NB4 (cell line): Measurements from ENCODE around the gene GCK.
A peak's percentile ranks its signal among the peaks of the same experiment; 100 is the strongest.

Source experiments
- DNase-seq: peaks from one replicate; pipeline ENCODE4 v3.0.0; 2010; ENCODE audit warnings: low read depth
- H3K4me3 ChIP-seq: one replicate; pipeline ENCODE4 v1.5.1; 2011; ENCODE audit warnings: mild to moderate bottlenecking, low read depth, low read length, moderate library complexity
- MYC ChIP-seq: IDR thresholded peaks from 2 replicates; pipeline ENCODE4 v1.6.1; 2011; ENCODE audit warnings: low read depth, low read length
- POLR2A ChIP-seq: IDR thresholded peaks from 2 replicates; pipeline ENCODE4 v1.6.1; 2011; ENCODE audit warnings: mild to moderate bottlenecking; ENCODE audit not compliant: insufficient read length; ENCODE audit errors: extremely low read depth
- TF ChIP-seq, protein P1 (sequence below): IDR thresholded peaks from one replicate; pipeline ENCODE4 v1.5.1; 2012; ENCODE audit warnings: low read depth, low read length
- TF ChIP-seq, protein P2 (sequence below): IDR thresholded peaks from 2 replicates; pipeline ENCODE4 v1.6.1; 2011; ENCODE audit warnings: low read depth, low read length

The GCK gene

DNA sequence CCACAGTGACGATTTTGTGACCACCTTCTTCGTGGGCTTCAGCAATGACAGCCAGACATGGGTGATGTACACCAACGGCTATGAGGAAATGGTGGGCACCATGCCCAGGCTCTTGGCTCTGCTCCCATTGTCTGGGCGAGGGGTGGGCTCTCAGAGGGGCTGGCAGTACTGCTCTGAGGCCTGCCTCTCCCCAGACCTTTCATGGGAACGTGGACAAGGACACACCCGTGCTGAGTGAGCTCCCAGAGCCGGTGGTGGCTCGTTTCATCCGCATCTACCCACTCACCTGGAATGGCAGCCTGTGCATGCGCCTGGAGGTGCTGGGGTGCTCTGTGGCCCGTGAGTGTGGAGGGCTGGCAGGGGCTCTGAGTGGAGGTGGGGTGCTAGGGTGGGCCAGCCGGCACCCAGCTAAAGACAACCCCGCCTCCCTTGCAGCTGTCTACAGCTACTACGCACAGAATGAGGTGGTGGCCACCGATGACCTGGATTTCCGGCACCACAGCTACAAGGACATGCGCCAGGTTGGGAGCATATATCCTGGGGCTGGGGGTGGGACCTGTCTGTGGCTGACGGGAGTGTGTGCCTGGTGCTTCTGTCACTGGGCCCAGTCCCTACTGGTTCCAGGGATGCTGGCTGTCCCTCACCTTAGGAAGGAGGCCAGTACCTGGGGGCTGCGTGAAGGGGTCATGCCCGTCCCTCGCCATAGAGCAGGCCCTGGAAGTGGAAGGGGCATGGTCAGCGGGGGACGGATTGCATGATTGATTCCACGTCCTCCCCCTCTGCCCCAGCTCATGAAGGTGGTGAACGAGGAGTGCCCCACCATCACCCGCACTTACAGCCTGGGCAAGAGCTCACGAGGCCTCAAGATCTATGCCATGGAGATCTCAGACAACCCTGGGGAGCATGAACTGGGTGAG is 78.3 kb downstream of the GCK start:
- H3K4me3 ChIP-seq, result no peak overlapping the region
- no peak for DNase-seq
- TF ChIP-seq MYC (no peak), POLR2A (no peak)
- TF ChIP-seq, protein P1, sequence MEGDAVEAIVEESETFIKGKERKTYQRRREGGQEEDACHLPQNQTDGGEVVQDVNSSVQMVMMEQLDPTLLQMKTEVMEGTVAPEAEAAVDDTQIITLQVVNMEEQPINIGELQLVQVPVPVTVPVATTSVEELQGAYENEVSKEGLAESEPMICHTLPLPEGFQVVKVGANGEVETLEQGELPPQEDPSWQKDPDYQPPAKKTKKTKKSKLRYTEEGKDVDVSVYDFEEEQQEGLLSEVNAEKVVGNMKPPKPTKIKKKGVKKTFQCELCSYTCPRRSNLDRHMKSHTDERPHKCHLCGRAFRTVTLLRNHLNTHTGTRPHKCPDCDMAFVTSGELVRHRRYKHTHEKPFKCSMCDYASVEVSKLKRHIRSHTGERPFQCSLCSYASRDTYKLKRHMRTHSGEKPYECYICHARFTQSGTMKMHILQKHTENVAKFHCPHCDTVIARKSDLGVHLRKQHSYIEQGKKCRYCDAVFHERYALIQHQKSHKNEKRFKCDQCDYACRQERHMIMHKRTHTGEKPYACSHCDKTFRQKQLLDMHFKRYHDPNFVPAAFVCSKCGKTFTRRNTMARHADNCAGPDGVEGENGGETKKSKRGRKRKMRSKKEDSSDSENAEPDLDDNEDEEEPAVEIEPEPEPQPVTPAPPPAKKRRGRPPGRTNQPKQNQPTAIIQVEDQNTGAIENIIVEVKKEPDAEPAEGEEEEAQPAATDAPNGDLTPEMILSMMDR, result no peak
- TF ChIP-seq, protein P2, sequence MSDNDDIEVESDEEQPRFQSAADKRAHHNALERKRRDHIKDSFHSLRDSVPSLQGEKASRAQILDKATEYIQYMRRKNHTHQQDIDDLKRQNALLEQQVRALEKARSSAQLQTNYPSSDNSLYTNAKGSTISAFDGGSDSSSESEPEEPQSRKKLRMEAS, result no peak

DNA sequence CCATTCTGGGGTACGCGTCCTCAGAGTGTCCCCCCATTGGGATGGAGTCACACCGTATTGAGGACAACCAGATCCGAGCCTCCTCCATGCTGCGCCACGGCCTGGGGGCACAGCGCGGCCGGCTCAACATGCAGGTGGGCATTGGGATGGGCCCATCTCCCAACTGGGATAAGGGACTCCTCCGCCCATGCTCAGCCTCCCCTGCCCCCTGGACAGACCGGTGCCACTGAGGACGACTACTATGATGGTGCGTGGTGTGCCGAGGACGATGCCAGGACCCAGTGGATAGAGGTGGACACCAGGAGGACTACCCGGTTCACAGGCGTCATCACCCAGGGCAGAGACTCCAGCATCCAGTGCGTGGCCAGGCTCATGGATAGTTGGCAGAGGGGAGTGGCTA is 79.2 kb downstream of the GCK start:
- H3K4me3 ChIP-seq, result no peak overlapping the region
- no peak for DNase-seq
- TF ChIP-seq MYC (no peak), POLR2A (no peak)
- TF ChIP-seq, protein P2, result no peak
- TF ChIP-seq, protein P1, result no peak

DNA sequence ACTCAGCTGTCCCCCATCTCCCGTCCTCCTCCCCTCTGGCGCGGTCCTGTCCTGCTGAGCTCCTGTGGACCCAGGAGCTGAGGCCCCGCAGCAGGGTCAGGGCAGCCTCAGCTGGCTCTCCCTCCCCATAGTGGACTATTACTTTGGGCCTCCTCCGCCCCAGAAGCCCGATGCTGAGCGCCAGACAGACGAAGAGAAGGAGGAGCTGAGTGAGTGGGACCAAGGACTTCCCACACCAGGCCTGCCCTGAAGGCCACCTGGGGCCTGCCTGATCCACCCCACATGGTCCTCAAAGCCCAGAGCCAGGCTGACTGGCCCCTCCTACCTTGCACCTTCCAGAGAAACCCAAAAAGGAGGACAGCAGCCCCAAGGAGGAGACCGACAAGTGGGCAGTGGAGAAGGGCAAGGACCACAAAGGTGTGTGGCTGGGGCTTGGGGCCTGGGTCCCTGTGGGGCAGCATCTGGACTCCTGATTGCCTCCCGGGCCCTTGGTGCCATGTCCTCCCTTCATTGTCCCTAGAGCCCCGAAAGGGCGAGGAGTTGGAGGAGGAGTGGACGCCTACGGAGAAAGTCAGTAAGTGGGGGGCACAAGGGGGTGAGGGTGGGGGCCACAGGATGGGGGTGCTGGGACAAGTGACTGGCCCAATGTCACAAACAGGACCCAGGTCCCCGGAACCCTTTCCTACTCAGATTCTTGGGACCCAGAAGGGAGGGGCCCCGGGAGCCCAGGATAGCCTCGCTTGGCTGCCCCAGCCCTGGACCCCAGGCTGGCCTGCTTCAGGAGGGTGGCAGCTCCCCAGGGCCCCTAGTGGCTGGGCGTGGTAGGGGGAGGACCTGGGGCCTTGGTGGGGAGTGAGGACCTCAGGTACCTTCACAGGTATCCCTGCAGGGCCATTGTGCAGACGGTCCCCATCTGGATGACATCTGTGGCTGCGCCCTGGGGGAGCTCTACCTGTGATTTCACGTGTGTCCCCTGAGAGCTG is 80.2 kb downstream of the GCK start:
- no peak overlapping the region for H3K4me3 ChIP-seq
- no peak for DNase-seq
- TF ChIP-seq, protein P1, result peak; percentile 39
- no peak for TF ChIP-seq MYC

DNA sequence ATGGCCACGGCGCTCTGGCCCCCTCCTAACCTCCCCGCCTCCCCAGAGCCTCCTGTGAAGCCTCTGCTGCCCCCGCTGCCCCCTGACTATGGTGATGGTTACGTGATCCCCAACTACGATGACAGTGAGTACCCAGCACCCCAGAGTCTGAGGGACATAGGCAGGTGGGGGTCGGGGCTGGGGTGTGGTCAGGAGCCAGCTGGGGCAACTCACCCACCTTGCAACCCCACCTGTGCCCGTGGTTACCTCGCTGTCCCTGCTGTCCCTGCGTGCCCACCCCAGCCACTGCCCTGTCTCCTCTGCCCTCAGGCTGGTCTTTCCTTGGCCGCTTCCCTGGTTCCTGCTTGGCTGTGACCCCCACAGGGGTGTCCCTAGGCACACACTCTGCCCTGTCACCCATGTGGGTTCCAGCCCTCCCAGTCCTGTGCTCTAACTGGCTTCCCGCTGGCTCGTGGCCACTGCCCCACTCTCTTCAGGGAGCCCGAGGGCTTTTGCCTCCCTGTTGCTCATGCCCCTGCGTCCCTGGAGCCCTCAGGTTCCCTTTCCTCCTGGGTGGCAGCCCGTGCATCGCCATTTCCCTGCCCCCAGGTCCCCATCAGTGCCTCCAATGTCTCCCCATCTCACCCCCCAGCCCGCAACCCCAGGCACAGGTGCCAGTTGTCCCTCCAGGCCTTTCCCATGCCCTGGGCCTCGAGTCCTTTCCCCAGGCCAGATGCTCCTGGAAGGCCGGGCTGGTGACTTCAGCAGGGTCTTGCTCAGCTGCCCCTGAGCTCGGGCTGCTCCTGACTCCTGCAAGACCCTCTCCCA is 81.1 kb downstream of the GCK start:
- no peak for DNase-seq
- TF ChIP-seq POLR2A (no peak), MYC (no peak)
- TF ChIP-seq, protein P2, result no peak
- TF ChIP-seq, protein P1, result no peak
- no peak overlapping the region for H3K4me3 ChIP-seq

DNA sequence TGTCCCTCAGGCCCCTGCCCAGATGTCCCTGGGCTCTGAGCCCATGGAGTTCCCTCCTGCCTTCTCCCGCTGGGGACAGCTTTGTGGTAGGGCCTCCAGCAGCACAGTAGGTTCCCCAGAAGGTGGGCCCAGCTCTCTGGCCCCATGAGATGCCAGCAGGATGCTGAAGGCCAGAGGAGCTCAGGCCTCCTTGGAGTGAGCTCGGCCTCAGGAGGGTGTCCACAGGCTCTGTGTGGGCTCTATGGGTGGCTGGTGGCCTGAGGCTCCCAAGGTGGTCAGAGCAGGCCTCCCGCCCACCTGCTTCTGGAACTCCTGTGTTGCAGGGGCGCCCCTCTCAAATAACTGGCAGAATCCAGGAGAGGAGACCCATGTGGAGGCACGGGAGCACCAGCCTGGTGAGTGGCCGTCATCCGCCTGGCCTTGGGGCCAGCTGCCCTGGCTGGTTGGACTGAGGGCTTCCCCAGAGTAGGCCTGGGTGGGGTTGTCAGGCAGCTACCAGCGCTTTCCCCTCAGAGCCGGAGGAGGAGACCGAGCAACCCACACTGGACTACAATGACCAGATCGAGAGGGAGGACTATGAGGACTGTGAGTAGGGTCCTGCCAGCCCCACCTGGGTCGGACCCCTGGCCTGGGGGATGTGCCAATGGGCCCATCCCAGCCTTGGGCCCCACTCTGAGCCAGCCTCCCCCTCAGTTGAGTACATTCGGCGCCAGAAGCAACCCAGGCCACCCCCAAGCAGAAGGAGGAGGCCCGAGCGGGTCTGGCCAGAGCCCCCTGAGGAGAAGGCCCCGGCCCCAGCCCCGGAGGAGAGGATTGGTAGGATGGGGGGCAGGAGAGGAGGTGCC is 81.9 kb downstream of the GCK start:
- TF ChIP-seq MYC, result no peak
- no peak overlapping the region for H3K4me3 ChIP-seq
- no peak for DNase-seq
